ENCODE results near the gene WIPI1.
"Not testable (repeated sequence)": the region's sequence is repeated elsewhere in the genome, so short reads cannot be mapped to it uniquely, and the experiment has no call there.

Gene WIPI1

DNA sequence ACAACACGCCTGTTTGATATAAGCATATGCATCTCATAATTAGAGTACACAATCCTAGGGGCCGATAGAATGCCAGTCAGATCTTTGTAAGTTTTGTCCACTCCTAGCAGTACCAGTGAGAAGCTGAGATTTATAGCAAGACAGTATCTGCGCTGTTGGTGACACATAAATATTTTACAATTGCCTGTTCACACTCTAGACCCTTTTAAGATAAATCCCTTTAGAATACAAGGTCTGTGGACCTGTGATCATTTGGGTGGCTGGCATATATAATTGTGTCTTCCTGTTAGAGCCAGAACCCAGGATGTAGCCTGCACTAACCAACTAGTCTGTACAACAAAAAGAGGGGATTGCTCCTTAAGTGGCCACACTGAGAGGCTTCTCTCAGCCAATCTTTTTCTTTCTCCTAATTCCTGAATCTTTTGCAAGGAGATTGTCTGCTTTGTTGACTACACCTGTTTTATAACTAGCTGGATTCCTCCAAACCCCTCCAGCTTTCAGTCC, 74.7 kb downstream of the WIPI1 start:
- no peak for DNase-seq

DNA sequence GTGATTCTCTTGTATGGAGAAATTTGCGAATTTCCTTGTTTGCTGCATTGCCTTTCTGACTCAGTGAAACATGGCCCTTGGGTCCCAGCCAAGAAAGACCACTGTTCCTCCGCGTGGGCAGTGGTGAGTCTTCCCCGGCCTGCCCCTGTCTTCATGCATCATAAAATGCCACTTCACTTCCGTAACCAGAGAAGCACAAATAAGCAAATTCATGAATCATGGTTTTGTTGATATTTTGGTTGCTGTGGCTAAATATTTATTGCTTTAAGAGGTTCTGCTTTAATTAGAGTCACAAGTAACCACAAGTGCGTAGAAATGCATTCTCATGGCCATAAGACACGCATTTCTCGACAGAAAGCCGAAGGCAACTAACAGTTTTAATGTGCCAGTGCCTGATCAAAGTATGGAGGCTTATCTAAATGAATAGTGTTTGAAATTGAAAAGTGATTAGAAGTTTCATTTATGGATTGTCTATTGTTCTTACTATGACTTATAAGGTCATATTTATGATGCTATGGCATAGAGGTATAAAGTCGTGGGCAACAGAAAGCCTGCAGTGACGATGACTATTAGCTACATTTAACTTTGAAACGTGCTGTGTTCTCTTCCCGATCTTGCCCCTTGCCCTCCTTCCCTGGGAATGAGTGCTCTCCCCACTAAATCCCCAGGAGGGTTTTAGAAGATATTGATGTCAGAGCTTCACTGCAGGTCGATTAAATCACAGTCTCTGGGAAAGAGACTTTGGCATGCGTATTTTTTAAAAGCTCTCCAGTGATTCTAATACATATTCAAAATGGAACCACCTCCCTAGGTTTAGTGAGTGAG, 76.0 kb downstream of the WIPI1 start:
- DNase-seq = no peak

DNA sequence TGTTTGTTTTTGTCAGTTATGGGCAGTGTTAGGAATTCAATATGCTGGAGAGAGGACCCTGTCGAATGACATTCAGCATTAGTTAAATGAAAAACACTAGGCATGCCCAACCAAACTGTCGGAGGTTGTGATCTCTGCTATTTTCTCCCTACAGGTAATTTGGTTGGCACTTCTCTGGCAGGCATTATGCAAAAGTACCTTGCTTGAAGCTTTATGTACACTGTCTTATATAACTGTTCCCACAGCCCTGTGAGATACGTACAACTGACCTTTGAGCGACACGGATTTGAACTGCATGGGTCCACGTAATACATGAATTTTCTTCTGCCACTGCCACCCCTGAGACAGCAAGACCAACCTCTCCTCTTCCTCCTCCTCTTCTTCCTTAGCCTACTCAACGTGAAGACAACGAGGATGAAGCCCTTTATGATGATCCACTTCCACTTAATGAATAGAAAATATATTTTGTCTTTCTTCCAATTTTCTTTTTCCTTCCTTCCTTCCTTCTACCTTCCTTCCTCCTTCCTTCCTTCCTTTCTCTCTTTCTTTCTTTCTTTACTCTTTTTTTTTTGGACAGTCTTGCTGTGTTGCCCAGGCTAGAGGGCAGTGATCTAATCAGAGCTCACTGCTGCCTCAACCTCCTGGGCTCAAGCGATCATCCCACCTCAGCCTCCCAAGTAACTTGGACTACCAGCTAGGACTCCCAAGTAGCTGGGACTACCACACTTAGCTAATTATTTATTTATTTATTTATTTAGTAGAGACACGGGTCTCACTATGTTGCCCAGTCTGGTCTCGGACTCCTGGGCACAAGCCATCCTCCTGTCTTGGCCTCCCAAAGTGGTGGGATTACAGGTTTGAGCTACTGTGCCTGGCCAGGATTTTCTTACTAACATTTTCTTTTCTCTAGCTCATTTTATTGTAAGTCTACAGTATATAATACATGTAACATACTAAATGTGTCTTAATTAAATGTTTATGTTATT, 77.3 kb downstream of the WIPI1 start:
- no peak for DNase-seq

DNA sequence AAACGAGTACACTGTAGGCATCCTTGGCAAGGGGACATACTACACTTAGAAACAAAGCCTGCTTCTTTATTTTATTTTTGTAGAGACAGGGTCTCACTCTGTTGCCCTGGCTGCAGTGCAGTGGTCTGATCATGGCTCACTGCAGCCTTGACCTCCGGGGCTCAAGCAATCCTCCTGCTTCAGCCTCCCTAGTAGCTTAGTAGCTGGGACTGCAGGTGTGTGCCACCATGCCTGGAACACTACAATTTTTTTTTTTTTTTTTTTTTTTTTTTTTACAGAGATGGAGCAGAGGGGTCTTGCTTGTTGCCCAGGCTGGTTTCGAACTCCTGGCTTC, 78.2 kb downstream of the WIPI1 start:
- DNase-seq = no peak

DNA sequence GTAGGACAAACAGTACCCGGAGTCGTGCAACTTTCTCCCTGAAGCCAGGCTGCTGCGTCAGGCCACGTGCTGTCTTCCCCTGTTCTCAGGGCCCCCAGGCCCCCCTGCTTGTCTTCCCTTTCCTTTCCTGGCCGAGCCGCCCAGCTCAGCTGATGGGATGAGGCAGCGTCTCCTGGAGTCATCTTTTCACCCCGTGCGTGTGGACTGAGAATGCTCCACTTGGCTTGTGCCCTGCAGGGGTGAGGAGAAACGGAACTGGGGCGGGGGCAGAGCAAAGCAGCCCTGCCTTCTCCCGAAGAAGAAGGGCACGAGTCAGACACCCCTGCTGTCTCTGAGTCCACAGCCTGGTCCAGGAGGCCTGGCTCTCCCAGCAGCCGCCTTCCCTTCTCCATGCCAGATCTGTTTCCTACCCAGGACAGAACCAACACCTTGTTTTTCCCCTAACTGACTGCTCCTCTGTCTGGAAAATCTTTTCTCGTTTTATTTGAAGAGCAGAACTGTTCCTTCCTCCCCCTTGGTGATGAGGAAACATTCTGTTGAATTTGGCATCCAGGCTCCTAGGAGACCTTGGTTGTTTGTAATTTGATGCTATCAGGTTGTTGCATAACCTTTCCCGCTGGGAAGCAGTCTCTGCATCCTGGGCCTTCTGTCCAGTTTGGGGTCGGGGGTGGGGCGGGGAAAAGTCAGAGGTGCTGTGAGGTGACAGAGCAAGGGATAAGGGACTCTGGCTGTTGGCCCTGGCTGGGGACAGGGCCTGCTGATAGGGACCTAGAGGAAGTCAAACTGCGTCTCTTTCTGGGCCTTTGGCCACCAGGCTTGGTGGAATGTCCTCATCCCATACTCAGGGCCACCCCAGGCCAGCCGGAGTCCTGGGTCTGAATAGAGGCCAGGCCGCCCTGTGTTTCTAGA, 78.8 kb downstream of the WIPI1 start:
- DNase-seq = peak; percentile 50

DNA sequence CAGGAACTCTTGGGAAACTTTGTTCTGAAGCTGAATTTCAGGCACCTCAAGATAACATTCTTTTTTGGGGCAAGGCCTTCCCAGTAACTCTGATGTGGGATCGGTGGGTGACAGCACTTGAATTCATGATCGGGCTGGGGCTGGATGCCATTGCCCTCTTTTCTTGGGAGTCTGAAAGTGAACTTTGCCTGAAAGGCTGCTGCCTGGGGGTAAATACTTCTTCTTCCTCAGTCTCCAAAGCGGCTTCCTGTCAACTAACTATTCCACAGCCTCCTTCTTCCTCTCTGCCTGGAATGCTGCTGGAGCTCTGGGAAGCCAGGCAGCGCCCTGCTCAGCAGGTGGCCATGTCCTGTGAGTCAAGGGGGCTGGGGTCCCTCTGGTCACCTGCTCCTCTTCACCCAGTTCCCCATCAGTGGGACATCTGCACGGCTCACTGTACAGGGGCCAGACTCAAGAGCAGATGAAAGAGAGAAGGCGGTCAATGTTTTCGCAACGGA, 79.5 kb downstream of the WIPI1 start:
- DNase-seq = no peak

DNA sequence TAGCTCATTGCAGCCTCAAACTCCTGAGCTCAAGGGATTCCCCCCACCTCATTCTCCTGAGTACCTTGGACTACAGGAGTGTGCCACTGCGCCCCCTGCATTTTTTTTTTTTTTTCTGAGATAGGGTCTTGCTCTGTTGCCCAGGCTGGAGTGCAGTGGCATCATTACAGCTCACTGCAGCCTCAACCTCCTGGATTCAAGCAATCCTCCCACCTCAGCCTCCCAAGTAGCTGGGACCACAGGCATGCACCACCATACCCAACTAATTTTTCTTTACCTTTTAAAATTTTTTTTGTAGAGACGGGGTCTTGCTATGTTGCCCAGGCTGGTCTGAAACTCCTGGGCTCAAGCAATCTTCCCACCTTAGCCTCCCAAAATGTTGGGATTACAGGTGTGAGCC, 81.1 kb downstream of the WIPI1 start:
- DNase-seq = not testable (repeated sequence)

DNA sequence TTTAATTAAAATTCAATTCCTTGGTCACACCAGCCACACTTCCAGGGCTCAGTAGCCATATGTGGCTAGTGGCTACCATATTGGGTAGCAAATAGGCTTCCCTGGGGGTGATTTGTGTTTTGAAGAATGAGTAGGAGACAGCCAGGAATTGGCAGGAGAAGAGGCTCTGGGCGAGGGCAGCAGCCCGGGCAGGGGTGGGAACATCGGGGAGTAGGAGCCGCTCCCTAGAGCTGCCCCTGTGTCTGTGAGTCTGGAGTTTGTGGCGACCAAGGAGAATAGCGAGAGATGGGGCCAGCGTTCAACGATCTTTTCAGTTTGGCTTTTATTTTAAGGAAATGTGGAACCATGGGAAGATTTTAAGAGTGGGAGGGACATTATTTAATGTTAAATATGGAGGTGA, 81.7 kb downstream of the WIPI1 start:
- DNase-seq = no peak

Data from NCI-H2171 (cell line).